Measurements from ENCODE around the gene PDX1.
A peak's percentile ranks its signal among the peaks of the same experiment; 100 is the strongest.

PDX1 gene

DNA sequence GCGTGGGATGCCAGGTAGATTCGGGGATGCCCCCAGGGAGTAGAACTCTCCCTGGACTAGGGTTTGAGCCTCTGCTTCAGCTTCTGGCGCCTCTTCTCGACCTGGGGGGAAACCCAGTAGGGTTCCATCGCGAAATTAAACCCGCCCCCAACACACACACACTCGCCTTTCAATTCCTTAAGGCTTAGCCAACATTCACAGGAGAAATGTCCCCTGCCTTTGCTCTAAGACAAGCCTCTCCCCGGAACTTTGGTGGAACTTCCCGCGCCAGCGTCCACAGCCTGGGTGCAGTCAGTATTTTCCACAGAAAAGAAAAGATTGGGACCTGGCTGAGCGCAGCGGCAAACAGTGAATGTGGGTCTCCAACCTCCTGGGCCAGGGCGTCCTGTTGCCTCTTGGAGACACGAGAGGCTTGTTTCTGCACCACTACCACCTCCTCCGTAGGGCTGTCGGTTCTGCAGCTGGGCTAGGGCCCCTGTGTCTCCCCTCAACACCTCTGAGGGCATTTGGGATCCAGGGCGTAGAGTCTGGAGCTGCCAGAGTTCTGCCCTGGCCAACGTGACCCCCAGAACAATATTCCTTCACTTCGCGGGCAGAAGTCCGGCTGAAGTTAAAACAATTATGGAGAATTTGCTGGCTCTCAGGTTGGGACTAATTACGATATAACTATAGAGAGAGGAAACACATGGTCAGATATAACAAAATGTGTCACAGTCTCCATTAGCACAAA is 3.2 kb downstream of the PDX1 start:
- no peak for DNase-seq (ENCODE audit: low read depth)

DNA sequence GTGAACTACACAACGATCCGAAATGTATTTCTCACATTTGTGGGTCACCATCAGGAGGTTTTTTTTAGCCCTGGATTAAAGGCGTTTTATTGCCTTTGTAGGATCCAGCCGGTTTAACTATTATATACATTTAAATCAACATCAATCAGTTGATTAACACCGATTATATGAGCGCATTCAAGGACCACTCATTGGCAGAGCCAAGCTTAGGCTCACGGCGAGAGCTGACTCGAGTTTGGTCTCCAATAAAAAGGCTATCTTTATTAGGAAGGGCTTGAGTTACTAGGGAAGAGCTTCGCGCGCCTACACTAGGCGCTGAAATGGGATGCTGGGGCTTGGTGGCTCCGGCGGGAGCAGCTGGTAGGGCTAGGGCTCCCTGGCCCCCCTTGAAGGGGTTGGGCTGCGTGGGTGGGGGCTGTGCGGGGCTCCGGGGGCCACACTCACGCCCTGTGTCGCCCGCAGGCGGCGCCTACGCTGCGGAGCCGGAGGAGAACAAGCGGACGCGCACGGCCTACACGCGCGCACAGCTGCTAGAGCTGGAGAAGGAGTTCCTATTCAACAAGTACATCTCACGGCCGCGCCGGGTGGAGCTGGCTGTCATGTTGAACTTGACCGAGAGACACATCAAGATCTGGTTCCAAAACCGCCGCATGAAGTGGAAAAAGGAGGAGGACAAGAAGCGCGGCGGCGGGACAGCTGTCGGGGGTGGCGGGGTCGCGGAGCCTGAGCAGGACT is 4.2 kb downstream of the PDX1 start:
- DNase-seq (ENCODE audit: low read depth): no peak

DNA sequence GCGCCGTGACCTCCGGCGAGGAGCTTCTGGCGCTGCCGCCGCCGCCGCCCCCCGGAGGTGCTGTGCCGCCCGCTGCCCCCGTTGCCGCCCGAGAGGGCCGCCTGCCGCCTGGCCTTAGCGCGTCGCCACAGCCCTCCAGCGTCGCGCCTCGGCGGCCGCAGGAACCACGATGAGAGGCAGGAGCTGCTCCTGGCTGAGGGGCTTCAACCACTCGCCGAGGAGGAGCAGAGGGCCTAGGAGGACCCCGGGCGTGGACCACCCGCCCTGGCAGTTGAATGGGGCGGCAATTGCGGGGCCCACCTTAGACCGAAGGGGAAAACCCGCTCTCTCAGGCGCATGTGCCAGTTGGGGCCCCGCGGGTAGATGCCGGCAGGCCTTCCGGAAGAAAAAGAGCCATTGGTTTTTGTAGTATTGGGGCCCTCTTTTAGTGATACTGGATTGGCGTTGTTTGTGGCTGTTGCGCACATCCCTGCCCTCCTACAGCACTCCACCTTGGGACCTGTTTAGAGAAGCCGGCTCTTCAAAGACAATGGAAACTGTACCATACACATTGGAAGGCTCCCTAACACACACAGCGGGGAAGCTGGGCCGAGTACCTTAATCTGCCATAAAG is 4.8 kb downstream of the PDX1 start:
- no peak for DNase-seq (ENCODE audit: low read depth)

DNA sequence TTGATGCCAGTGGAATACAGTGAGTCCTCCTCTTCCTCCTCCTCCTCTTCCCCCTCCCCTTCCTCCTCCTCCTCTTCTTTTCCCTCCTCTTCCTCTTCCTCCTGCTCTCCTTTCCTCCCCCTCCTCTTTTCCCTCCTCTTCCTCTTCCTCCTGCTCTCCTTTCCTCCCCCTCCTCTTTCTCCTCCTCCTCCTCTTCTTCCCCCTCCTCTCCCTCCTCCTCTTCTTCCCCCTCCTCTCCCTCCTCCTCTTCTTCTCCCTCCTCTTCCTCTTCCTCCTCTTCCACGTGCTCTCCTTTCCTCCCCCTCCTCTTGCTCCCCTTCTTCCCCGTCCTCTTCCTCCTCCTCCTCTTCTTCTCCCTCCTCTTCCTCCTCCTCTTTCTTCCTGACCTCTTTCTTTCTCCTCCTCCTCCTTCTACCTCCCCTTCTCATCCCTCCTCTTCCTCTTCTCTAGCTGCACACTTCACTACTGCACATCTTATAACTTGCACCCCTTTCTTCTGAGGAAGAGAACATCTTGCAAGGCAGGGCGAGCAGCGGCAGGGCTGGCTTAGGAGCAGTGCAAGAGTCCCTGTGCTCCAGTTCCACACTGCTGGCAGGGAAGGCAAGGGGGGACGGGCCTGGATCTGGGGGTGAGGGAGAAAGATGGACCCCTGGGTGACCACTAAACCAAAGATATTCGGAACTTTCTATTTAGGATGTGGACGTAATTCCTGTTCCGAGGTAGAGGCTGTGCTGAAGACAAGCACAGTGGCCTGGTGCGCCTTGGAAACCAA is 5.6 kb downstream of the PDX1 start:
- DNase-seq (ENCODE audit: low read depth): no peak

DNA sequence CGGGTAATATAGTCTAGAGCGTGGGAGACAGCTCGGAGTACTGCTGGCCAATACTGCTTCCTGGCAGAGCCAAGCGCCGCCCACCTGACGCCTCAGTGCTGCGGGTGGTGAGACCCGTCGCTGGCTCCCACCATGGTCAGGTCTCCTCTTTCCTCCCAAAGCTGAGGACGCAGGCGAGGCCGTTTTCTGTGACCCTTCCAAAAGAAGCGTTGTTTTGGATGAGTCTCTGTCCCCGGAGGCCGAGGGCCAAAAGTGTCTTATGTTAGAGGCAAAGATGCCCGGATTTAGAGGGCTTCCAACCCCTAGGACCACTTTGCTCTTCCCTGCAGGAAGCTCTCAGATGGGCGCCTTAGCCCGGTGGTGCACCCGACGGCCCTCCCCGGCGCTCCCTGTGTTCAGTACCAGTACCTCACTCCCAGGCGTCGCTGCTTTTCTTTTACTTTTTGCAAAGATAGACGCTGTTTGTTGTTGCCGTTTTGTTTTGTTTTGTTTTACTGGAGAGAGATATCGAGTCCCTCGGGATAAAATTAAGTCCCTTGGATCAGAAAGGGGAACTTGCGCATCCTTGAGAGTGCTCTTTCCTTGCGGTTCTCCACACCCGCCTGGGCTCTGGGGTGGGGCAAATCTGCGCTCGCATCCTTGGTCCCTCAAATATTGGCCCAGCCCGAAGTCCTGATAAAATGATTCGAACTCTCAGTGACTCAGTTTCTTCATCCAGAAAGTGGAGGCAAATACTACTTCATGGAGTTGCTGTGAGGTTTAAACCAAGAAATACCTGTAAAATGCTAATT is 7.0 kb downstream of the PDX1 start:
- DNase-seq (ENCODE audit: low read depth): no peak

DNA sequence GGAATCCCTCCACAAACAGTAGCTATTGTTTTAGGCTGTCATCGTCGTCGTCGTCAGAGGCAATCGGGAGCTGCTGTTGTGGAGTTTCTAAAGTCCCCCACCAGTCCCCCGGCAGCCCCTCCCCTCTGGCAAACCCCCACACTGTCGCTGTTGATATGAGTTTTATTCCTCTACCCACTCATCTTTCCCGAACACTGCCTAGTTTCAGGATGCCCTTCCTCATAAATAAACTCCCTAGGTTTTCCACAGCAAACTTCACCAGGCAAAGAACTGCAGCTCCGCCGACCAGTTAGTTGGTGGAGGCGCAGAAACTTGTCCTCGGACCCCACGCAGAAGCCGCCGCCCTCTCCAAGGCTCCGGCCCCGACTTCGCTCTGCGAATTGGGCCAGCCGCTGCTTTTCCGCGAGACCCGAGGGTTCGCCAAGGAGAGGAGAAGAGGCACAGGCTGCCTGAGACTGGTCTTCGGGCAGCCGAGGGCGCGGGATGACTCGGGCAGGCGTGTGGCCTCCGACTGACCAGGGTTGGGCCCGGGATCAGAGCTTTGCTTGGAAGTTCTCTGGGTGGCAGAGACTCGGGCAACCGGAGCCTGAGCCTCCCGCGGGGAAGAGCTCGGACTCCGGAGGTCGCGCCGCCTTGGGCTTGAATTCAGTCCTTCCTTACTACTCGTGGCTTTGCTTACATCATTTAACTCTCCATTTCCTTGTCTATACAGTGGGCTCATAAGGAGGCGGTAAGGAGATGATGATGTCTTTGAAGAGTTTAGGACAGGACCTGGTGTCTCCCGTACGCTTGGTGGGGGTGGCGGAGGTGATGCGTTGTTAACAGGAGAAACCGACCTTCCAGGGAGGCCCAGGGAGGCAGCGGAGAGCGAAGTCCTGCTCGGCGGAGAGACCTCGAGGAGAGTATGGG is 7.9 kb downstream of the PDX1 start:
- DNase-seq (ENCODE audit: low read depth): no peak

DNA sequence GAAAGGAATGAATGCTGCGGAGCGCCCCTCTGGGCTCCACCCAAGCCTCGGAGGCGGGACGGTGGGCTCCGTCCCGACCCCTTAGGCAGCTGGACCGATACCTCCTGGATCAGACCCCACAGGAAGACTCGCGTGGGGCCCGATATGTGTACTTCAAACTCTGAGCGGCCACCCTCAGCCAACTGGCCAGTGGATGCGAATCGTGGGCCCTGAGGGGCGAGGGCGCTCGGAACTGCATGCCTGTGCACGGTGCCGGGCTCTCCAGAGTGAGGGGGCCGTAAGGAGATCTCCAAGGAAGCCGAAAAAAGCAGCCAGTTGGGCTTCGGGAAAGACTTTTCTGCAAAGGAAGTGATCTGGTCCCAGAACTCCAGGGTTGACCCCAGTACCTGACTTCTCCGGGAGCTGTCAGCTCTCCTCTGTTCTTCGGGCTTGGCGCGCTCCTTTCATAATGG is 8.6 kb downstream of the PDX1 start:
- no peak for DNase-seq (ENCODE audit: low read depth)

DNA sequence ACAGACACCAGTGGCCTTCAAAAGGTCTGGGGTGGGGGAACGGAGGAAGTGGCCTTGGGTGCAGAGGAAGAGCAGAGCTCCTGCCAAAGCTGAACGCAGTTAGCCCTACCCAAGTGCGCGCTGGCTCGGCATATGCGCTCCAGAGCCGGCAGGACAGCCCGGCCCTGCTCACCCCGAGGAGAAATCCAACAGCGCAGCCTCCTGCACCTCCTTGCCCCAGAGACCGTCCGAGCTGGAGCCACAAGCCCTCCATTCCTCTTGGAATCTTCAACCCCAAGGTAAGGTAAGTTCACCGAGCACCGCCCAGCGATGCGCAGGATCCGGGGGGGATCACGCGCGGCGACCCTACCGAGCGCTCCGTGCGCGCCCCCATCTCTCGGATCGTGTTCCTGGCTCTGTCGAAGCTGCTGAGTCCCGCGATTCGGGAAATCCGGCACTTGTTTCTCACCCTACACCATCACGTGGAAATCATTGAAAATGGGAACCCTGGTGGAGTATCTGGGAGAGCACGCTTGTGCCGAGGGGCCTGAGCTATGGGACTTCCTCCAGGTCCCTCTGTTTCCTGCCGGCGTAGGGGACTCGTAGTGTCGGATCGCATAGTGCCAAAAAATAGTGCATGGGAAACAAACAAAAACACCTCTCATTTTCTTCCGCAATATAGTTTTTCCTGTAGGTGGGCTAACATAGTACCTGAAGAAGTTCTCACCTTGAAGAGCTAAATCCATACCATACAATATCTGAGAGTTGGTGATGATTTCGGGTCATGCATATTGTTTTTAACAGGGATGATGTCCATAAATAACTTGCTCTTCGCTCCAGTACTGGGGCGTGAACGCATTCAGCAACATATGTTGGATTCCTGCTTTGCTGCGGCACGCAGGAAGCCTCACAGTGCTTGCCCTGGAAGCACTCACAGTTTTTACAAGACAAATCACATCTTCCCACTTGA is 9.3 kb downstream of the PDX1 start:
- no peak for DNase-seq (ENCODE audit: low read depth)

DNA sequence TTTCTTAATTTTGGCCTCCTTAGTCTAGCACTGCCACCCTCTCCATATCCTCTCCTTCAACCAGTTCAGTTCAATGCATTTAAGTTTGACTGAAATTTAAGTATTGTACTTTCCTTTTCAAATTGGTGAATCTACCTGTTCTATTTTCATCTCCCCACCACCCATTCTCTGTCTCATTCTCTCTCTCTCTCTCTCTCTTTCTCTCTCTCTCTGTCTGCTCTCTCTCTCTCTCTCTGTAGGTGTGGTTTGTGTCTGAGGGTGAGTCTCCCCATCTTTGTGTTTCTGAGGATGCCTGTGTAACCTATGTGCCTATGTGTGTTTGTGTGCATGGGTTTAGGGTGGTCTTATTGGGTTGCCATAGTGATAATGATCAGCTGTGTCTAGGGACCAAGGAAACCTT is 10.1 kb downstream of the PDX1 start:
- no peak for DNase-seq (ENCODE audit: low read depth)

DNA sequence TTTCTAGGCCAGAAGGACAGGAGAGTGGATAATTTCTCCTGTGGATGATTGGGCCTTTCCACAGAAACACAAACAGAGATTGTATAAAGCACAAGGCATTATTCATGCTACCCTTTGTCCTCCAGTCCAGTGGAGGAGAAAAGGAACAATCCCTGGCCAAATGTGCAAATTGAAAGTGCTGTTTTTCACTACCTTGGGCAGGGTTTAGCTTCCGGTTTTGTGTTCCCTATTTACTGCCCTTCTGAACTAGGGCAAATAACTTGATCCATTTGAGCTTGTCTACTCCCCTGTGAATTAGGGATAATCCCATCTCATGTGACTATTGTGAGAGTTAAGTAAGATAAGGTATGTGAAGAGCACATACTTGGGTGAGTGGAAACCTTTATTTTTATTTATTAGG is 13.3 kb downstream of the PDX1 start:
- no peak for DNase-seq (ENCODE audit: low read depth)

DNA sequence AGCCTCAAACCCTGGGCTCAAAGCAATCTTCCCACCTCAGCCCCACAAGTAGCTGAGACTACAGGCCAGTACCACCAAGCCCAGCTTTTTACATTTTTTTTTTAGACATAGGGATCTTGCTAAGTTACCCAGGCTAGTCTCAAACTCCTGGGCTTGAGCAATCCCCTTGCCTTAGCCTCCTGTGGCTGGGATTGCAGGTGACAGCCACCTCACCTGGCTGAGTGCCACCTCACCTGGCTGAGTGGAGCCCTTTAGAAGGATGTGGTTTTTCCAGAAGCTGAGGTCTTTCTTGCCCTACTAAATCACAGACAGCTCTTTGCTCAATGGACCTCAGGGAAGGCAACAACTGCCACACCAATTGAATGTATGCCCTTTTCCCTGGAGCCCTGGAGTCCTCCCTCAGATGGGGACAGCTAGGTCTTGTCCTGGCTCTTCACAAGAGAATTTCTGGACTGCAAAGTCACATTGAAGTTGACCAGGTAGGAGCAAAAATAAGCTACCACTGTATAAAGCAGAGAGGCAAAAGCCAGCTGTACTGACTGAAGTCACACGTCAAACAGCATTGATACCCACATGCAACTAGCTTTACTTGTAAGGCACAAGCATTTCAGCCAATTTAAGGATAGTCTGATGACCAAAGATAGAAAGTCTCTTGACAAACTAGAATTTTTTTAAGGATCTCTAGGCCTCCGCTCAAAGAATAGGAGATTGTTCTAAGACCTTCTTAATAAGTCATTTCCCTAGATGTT is 14.0 kb downstream of the PDX1 start:
- no peak for DNase-seq (ENCODE audit: low read depth)

DNA sequence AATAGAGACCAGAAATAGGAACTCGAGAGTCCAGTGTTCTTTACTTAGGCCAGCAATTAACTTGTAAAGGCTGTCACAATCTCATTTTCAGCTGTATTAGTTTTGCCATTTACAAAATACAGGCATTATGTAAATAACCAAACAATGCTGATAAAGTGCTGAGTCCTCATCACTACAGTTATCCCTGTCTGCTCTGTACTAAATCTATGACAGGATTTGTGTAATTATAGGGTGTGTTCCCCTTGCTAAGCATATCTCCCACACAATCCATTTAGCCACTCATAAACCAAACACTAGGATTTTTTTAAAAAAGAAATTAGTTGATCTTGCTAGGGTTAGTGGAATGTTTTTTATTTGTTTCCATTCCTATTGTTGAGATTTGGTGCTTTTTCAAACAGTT is 23.2 kb downstream of the PDX1 start:
- no peak for DNase-seq (ENCODE audit: low read depth)

DNA sequence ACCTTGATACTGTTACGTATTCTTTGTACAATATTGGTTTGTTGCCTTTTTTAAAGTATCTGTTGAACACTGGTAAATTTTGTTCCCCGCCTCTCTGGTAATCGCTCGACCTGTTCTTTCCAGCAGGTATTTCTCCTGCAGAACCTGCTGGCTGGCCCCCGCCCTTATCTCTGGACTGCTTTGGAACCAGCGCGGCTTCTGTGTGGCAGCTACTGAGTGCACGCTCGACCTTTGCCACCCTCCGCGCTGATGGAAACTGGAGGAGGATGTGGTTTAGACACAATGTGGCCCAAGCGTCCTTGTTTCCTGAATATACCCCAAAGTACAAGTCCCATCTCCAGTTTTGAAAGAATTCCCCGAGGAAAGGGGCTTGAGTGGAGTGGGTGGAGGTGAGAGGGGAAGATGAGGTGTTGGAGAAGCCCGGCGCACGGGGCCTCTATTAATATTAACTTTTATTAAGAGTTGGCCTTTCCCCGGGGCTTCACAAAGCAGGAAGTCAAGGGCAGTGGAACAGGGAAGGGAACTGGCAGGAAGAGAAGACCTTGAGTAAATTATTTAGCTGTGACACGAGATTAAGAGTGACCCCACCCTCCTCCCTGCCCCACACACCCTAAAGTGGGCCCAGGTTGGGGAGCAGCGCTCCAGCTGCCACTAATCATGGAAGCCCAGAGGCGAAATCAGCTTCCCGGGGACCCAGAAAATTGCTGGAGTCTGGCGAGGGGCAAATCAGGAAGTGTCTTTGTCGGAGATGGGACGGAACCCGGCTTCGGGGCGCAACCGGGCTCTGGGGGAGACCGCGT is 33.3 kb downstream of the PDX1 start:
- DNase-seq (ENCODE audit: low read depth): no peak

DNA sequence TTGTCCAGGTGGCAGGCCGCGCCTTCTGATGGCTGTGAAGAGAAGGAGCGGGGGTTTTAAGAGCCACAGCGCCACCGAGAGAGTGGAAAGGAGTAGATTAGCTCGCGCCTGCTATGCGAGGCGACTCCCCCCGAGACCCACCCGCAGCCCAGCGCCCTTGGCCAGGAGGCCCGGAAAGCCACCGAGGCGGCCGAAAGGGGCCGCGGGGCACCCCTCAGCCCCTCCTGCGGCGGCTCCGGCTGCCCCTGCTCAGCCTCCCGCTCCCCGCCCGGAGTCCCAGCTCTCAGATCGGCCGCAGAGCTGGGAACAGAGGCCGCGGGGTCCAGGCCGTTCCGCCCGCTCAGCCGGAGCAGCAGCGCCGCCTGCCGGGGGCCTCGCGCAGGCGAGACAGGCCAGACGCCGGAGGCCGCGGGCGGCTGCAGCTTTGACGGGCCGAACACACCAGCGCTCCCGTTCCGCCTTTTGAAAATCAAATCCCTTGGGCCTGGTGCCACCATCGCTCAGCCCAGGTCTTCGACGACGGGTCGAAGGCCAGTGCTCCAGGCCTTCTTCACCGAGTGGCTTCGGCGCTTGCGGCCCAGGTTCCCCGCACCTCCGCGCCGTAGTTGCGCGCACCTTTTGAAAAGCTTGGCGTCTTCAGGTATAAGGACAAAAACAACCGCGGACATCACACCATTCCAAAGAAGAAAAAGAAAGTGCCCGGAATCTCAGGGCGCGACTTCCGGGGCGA is 34.0 kb downstream of the PDX1 start:
- DNase-seq (ENCODE audit: low read depth): peak; percentile 47

DNA sequence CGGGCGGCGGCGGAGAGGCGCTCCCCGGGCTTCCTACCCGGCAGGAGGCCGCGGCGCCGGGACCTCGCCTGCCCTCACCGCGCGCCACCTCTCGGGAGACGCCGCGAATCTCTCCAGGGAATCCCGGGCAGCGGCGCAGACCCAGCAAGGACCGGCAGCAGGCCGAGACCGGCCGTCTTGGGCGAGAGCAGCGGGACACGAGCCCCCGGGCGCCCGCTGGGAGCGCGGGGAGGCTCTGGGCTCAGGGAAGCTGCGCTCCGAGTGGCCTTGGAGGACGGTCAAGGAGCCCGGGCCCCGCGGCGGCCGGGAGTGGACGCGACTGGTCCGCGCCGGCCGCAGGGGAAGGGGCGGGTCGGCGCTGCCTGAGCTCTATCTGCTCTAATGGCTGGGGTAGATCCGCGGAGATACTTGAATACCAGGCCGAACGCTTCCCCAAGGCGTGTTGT is 34.6 kb downstream of the PDX1 start:
- DNase-seq (ENCODE audit: low read depth): no peak

DNA sequence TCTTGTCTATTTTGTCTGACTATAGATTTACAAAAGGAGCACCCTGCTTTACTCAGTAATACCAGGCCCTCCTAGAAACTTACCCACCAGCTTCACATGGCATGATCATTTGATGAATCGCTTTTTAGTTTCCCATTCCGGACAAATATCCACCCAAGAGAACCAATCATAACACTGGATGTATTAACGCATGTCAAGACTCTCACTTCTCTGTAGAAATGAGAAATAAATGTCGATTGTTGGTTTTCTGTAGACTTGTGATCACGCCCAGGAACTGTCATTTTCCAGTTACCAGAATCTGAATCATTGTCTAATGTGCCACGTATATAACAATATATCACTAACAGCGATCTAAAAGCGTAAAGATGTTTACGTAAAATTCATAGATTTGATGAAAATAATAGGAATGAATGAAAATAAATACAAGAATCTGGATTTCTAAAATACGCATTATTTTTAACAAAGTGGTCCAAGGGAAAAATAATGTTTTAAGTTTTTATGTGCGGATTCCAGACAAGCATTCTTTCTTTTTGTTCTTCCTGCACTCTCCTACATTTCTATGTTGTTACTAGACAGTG is 35.3 kb downstream of the PDX1 start:
- DNase-seq (ENCODE audit: low read depth): no peak
